Panc1 (cell line): ENCODE results near the gene ATP1A3.

Experiments
- POLR2AphosphoS5 ChIP-seq: IDR thresholded peaks from 2 replicates; pipeline ENCODE4 v1.6.1; 2012; ENCODE audit warnings: mild to moderate bottlenecking, low read depth, low read length, moderate library complexity
- TCF7L2 ChIP-seq: IDR thresholded peaks from 2 replicates; pipeline ENCODE4 v1.6.1; 2011; ENCODE audit warnings: mild to moderate bottlenecking, low read depth, low read length, inconsistent platforms
- TF ChIP-seq, protein P1 (sequence below): fragments of 450-650 bp; IDR thresholded peaks from 2 replicates; pipeline ENCODE4 v1.5.1; 2017; ENCODE audit warnings: mild to moderate bottlenecking
- TF ChIP-seq, protein P2 (sequence below), 2 experiments: IDR thresholded peaks; 2 replicates each; pipeline ENCODE4 v1.6.1; 2011 to 2012; ENCODE audit warnings: low read depth in 2 of 2, control low read depth in 1 of 2, low read length in 1 of 2, mild to moderate bottlenecking in 1 of 2, moderate library complexity in 1 of 2; ENCODE audit not compliant: insufficient read depth in 1 of 2

DNA sequence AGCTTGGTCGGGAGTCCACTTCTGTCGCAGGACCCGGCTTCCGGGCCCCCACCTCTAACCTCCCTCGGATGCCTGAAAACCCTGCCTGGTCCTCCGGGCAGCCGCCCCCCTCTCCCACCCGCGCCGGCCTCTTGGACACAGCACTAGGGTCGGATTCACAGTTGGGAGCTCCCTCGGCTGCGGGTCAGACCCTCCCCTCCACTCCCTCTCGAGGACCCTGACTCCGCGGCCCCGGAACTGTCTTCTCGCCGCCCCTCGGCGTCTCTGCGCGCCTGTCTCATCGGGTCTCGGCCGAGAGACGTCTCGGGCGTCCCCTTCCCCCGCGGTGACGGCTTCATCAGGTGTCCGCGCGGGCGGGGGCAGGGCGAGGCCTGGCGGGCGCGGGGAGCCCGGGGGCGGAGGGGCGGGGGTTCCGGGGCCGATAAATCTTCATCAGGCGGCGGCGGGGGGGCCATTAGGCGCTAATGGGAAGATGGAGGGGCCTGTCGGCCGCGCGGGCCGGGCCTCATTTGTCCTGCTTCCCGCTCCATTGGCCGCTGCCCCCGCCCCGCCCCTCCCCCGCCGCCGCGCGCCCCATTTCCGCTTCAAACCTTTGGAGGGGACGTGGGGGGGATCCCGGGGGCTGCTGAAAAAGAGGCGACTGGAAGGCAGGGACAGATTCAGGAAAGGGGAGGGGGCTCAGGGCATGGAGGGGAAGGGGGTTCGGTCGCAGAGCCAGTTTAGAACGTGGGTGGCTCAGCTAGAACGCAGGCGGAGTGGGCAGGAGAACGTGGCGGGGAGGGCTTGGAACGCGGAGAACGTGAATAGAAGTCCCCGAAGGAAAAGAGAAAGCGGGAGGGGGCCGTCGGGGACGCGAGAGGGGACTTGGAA, 53.9 kb downstream of the ATP1A3 start:
- TF ChIP-seq, protein P1, sequence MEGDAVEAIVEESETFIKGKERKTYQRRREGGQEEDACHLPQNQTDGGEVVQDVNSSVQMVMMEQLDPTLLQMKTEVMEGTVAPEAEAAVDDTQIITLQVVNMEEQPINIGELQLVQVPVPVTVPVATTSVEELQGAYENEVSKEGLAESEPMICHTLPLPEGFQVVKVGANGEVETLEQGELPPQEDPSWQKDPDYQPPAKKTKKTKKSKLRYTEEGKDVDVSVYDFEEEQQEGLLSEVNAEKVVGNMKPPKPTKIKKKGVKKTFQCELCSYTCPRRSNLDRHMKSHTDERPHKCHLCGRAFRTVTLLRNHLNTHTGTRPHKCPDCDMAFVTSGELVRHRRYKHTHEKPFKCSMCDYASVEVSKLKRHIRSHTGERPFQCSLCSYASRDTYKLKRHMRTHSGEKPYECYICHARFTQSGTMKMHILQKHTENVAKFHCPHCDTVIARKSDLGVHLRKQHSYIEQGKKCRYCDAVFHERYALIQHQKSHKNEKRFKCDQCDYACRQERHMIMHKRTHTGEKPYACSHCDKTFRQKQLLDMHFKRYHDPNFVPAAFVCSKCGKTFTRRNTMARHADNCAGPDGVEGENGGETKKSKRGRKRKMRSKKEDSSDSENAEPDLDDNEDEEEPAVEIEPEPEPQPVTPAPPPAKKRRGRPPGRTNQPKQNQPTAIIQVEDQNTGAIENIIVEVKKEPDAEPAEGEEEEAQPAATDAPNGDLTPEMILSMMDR, result no peak
- TF ChIP-seq, protein P2, sequence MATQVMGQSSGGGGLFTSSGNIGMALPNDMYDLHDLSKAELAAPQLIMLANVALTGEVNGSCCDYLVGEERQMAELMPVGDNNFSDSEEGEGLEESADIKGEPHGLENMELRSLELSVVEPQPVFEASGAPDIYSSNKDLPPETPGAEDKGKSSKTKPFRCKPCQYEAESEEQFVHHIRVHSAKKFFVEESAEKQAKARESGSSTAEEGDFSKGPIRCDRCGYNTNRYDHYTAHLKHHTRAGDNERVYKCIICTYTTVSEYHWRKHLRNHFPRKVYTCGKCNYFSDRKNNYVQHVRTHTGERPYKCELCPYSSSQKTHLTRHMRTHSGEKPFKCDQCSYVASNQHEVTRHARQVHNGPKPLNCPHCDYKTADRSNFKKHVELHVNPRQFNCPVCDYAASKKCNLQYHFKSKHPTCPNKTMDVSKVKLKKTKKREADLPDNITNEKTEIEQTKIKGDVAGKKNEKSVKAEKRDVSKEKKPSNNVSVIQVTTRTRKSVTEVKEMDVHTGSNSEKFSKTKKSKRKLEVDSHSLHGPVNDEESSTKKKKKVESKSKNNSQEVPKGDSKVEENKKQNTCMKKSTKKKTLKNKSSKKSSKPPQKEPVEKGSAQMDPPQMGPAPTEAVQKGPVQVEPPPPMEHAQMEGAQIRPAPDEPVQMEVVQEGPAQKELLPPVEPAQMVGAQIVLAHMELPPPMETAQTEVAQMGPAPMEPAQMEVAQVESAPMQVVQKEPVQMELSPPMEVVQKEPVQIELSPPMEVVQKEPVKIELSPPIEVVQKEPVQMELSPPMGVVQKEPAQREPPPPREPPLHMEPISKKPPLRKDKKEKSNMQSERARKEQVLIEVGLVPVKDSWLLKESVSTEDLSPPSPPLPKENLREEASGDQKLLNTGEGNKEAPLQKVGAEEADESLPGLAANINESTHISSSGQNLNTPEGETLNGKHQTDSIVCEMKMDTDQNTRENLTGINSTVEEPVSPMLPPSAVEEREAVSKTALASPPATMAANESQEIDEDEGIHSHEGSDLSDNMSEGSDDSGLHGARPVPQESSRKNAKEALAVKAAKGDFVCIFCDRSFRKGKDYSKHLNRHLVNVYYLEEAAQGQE (IDR thresholded peaks at IDR 0.05; ENCODE audit: insufficient read depth in 1 of 2, low read depth in 2 of 2, low read length in 1 of 2), result no peak
- TF ChIP-seq POLR2AphosphoS5, result no peak
- TF ChIP-seq TCF7L2, result no peak
